GM19351 (cell line): ENCODE results near the gene PDZRN4.
"Not testable (repeated sequence)": the region's sequence is repeated elsewhere in the genome, so short reads cannot be mapped to it uniquely, and the experiment has no call there.

ENCODE experiments used
- ATAC-seq: cut with Tn5 transposase; IDR thresholded peaks from one replicate; pipeline ENCODE4 v1.9.1; 2021; ENCODE audit warnings: mild to moderate bottlenecking, moderate library complexity; ENCODE audit not compliant: unreplicated experiment

Gene PDZRN4

GRCh38 chr12:41615174-41615573, 427.1 kb downstream of the PDZRN4 start:
- ATAC-seq, result not testable (repeated sequence)

GRCh38 chr12:41619705-41620104, 431.6 kb downstream of the PDZRN4 start:
- ATAC-seq, result no peak

- ATAC-seq, result no peak
Measured at GRCh38 chr12:41621291-41621690, 433.2 kb downstream of the PDZRN4 start.
